Thyroid gland (tissue), 4 donors: ENCODE data around the gene TMEM52. TPM values are rescaled to one million over a fixed set of nuclear protein-coding genes. Genes with fewer than 3 reads are reported as not detected.

Experiments
- DNase-seq, 2 donors: peaks; one replicate each; pipeline ENCODE4 v3.0.0-alpha.2; 2019
- H3K27ac ChIP-seq, 3 donors: fragments of 200-600 bp; sonication (generic); 1 replicate in 2 of 3; 2 replicates in 1 of 3; pipeline ENCODE4 v1.5.1; 2016 to 2019; ENCODE audit warnings: mild to moderate bottlenecking in 1 of 3, moderate library complexity in 1 of 3
- H3K27me3 ChIP-seq: fragments of 200-600 bp; sonication (generic); one replicate; pipeline ENCODE4 v1.5.1; 2019
- H3K36me3 ChIP-seq, 2 donors: fragments of 200-600 bp; sonication (generic); one replicate each; pipeline ENCODE4 v1.5.1; 2016 to 2019
- H3K4me1 ChIP-seq, 2 donors: fragments of 200-600 bp; sonication (generic); one replicate each; pipeline ENCODE4 v1.5.1; 2017 to 2019
- H3K4me3 ChIP-seq, 3 donors: fragments of 200-600 bp; sonication (generic); replicated peaks in 1 of 3; 1 replicate in 2 of 3; 2 replicates in 1 of 3; pipeline ENCODE4 v1.5.1; 2016; ENCODE audit warnings: mild to moderate bottlenecking in 1 of 3
- H3K9me3 ChIP-seq: fragments of 200-600 bp; sonication (generic); one replicate; pipeline ENCODE4 v1.5.1; 2017
- CTCF ChIP-seq, 6 experiments: fragments of 200-600 bp in 3 of 6; fragments of 450-650 bp in 3 of 6; sonication (generic) in 3 of 6; IDR thresholded peaks; one replicate each; pipeline ENCODE4 v1.5.1; 2016 to 2019; ENCODE audit warnings: antibody characterized with exemption in 6 of 6, mild to moderate bottlenecking in 2 of 6, inconsistent platforms in 1 of 6, moderate library complexity in 1 of 6
- POLR2A ChIP-seq, 2 donors: fragments of 450-650 bp; IDR thresholded peaks; one replicate each; pipeline ENCODE4 v1.6.1; 2017; ENCODE audit warnings: antibody characterized with exemption in 2 of 2, mild to moderate bottlenecking in 2 of 2, moderate library complexity in 1 of 2
- WGBS, 2 donors: methylation state at CpG; one replicate each; pipeline ENCODE4 v1.1.5; 2017; 5-methylcytosine and 5-hydroxymethylcytosine counted together
- intact Hi-C: fragments of 100-400 bp; cut with DNase I; formaldehyde crosslinking; loops from one replicate; pipeline ENCODE4 v1.15.1; 2023
- total RNA-seq, 4 donors: library from RNA; depleted of rRNA; stranded (reverse); fragments of >200 nt; gene quantifications; one replicate each; pipeline ENCODE4 v1.2.3, GENCODE V29; 2016

The TMEM52 gene
- total RNA-seq, 4 donors from 2014 or later = not detected

- WGBS, 2 donors = 79 to 89% methylated on average over 5 of the region's 5 CpGs
Observed at GRCh38 chr1:1877865-1878436, 41.1 kb downstream of the TMEM52 start.

GRCh38 chr1:1876335-1876930 is 42.6 kb downstream of the TMEM52 start:
- Histone ChIP-seq H3K27ac (no peak overlapping the region), H3K4me1 (peaks cover 55 to 60% of the 10 kb centered on the region in 2 donors), H3K4me3 (no peak overlapping the region), H3K9me3 (no peaks in the 10 kb centered on the region), H3K36me3 (no peaks in the 10 kb centered on the region), H3K27me3 (no peaks in the 10 kb centered on the region)
- TF ChIP-seq POLR2A (IDR thresholded peaks at IDR 0.05) = no peak
- no peak for TF ChIP-seq CTCF (IDR thresholded peaks at IDR 0.05)
- no peak for DNase-seq
- intact Hi-C loops = no loop called here
- WGBS, 2 donors = 85% methylated on average over 11 of the region's 11 CpGs

More at GRCh38 chr1:1877865-1878436, 41.1 kb downstream of the TMEM52 start:
- Histone ChIP-seq H3K27me3 (no peaks in the 10 kb centered on the region), H3K27ac (no peak overlapping the region), H3K9me3 (no peaks in the 10 kb centered on the region), H3K36me3 (no peaks in the 10 kb centered on the region), H3K4me1 (peaks cover 54 to 58% of the 10 kb centered on the region in 2 donors), H3K4me3 (no peak overlapping the region)
- DNase-seq = no peak
- intact Hi-C loops = no loop called here
- TF ChIP-seq CTCF (IDR thresholded peaks at IDR 0.05) = no peak
- TF ChIP-seq POLR2A (IDR thresholded peaks at IDR 0.05) = no peak

- no peaks in the 10 kb centered on the region for H3K27me3 ChIP-seq
- H3K36me3 ChIP-seq = no peaks in the 10 kb centered on the region
- H3K27ac ChIP-seq = no peak overlapping the region
- intact Hi-C loops = no loop called here
- peaks cover 55 to 60% of the 10 kb centered on the region in 2 donors for H3K4me1 ChIP-seq
- WGBS, 2 donors = 83% methylated on average over 1 of the region's 1 CpG
- no peak overlapping the region for H3K4me3 ChIP-seq
- no peak for DNase-seq
- no peaks in the 10 kb centered on the region for H3K9me3 ChIP-seq
- no peak for TF ChIP-seq CTCF (IDR thresholded peaks at IDR 0.05)
- TF ChIP-seq POLR2A (IDR thresholded peaks at IDR 0.05) = no peak
Observed at GRCh38 chr1:1875932-1876331, 43.1 kb downstream of the TMEM52 start.

GRCh38 chr1:1874901-1875300 is 44.2 kb downstream of the TMEM52 start:
- Histone ChIP-seq H3K27ac (no peak overlapping the region), H3K4me3 (no peak overlapping the region), H3K4me1 (peaks cover 51 to 56% of the 10 kb centered on the region in 2 donors), H3K27me3 (no peaks in the 10 kb centered on the region), H3K9me3 (no peaks in the 10 kb centered on the region), H3K36me3 (no peaks in the 10 kb centered on the region)
- intact Hi-C loops = no loop called here
- WGBS, 2 donors = 93 to 97% methylated on average over 7 of the region's 7 CpGs
- no peak for DNase-seq
- TF ChIP-seq POLR2A (IDR thresholded peaks at IDR 0.05) (no peak), CTCF (IDR thresholded peaks at IDR 0.05) (no peak)

GRCh38 chr1:1873186-1873585 is 45.9 kb downstream of the TMEM52 start:
- Histone ChIP-seq H3K27me3 (no peaks in the 10 kb centered on the region), H3K9me3 (no peaks in the 10 kb centered on the region), H3K4me1 (peaks cover 51 to 56% of the 10 kb centered on the region in 2 donors), H3K36me3 (no peaks in the 10 kb centered on the region), H3K27ac (peak overlapping the region in 1 of 3 donors; percentile 30), H3K4me3 (no peak overlapping the region)
- TF ChIP-seq CTCF (IDR thresholded peaks at IDR 0.05) (no peak), POLR2A (IDR thresholded peaks at IDR 0.05) (no peak)
- WGBS, 2 donors = 55 to 60% methylated on average over 2 of the region's 2 CpGs
- intact Hi-C loops = no loop called here
- peak; percentile 84 to 89 for DNase-seq
